LNCaP clone FGC (cell line): ENCODE data around the gene B4GALNT3.

Experiments used
- DNase-seq: peaks from one replicate; pipeline ENCODE4 v3.0.0-alpha.2; 2011; ENCODE audit warnings: low read depth
- H3K4me3 ChIP-seq: 2 replicates; pipeline ENCODE4 v1.5.1; 2011; ENCODE audit warnings: mild to moderate bottlenecking, low read depth, low read length, control low read depth
- TF ChIP-seq, protein P1 (sequence below): IDR thresholded peaks from 2 replicates; pipeline ENCODE4 v1.5.1; 2012; ENCODE audit warnings: mild to moderate bottlenecking; ENCODE audit not compliant: control insufficient read depth, insufficient read depth; ENCODE audit errors: extremely low read depth

The B4GALNT3 gene

GRCh38 chr12:562634-563033 lies 102.9 kb downstream of the B4GALNT3 start:
- DNase-seq: no peak
- no peak overlapping the region for H3K4me3 ChIP-seq
- TF ChIP-seq, protein P1, sequence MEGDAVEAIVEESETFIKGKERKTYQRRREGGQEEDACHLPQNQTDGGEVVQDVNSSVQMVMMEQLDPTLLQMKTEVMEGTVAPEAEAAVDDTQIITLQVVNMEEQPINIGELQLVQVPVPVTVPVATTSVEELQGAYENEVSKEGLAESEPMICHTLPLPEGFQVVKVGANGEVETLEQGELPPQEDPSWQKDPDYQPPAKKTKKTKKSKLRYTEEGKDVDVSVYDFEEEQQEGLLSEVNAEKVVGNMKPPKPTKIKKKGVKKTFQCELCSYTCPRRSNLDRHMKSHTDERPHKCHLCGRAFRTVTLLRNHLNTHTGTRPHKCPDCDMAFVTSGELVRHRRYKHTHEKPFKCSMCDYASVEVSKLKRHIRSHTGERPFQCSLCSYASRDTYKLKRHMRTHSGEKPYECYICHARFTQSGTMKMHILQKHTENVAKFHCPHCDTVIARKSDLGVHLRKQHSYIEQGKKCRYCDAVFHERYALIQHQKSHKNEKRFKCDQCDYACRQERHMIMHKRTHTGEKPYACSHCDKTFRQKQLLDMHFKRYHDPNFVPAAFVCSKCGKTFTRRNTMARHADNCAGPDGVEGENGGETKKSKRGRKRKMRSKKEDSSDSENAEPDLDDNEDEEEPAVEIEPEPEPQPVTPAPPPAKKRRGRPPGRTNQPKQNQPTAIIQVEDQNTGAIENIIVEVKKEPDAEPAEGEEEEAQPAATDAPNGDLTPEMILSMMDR: no peak

DNA sequence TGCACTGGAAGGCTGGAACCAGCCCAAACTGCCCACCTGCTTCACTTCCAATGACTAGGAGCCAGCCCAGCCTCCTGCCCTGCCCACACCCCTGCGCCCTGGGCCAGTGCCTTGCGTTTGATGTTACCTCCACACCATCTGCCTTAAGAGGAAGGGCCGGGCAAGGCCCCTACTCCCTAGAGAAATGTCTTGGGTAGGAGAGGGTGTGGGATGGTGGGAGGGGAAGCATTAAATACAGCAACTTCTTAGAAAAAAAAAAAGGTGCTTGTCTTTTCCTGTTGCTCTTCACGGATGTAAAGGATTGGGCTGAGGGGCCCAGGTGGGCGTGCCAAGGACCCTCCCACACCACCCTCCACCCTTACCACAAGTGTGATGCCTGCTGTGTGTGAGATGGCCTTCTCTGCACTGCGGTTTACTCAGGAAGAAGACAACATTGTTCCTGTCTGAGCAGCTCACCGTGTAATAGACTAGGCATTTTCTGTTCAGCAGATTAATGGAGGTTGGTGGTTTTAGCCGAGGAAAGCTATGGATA lies 103.6 kb downstream of the B4GALNT3 start:
- no peak overlapping the region for H3K4me3 ChIP-seq
- TF ChIP-seq, protein P1: no peak
- no peak for DNase-seq

- no peak overlapping the region for H3K4me3 ChIP-seq
- TF ChIP-seq, protein P1: no peak
- no peak for DNase-seq
These were observed 104.1 kb downstream of the B4GALNT3 start for GRCh38 chr12:563787-564298.

DNA sequence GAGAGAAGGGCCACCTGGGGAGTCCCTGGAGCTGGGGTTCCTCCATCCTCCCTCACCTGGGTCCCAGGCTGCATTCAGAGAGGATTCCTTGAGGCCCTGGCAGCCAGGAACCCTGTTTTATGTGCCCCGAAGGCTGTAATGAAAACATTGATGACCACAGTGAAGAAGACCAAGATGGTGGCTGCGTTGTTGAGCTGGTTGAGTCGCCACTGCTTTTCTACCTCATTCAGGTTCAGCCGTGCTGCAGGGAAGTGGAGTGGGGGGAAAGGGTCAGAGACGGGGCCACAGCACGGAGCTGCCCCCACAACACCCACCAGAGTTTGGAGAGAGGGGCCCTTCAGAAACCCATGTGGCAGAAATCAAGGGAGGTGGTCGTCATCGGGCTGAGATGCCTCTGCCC lies 105.4 kb downstream of the B4GALNT3 start:
- no peak overlapping the region for H3K4me3 ChIP-seq
- TF ChIP-seq, protein P1: no peak

GRCh38 chr12:565589-566105 lies 105.9 kb downstream of the B4GALNT3 start:
- TF ChIP-seq, protein P1: no peak

More for the DNA sequence above, 105.4 kb downstream of the B4GALNT3 start:
- DNase-seq: no peak

DNA sequence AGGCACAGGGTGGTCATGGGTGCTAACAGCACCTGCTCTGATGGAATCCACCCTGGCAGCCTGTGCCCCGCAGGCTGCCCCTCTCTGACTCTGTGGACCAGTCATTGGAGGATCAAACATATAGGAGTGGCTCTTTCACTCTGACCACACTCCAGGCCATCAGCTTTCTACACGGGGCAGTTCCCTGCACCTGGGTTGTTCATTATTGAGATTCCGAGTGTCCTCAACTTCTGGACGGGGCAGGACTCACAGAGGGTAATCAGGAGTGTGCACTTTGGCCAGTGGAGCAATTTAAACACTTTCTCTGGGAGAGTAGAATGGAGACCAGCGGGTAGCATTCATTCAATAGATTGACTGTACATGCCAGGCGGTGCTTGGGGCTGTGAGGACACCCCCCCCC lies 108.7 kb downstream of the B4GALNT3 start:
- TF ChIP-seq, protein P1: no peak
- H3K4me3 ChIP-seq: no peak overlapping the region
- no peak for DNase-seq

More at GRCh38 chr12:565589-566105, 105.9 kb downstream of the B4GALNT3 start:
- DNase-seq: no peak
- H3K4me3 ChIP-seq: no peak overlapping the region
